ENCODE measurements around the gene ARMC12.

GRCh38 chr6:35725721-35726438 is 11.0 kb upstream of the ARMC12 start:
- no peak for TF ChIP-seq POLR2AphosphoS5 (IDR thresholded peaks at IDR 0.05; ENCODE audit: low read depth, low read length)
- TF ChIP-seq POLR2A (IDR thresholded peaks at IDR 0.05; ENCODE audit: low read depth, low read length), result no peak
- TF ChIP-seq TAF1 (IDR thresholded peaks at IDR 0.05; ENCODE audit: borderline replicate concordance, low read depth, low read length), result no peak

All from GM12892 (cell line).